ENCODE measurements around the gene CACNA1C. TPM values are rescaled to one million over a fixed set of nuclear protein-coding genes. Genes with fewer than 3 reads are reported as not detected.

Gene CACNA1C
- total RNA-seq, 4 donors from 2014 or later = 5.2 to 12.9 (median 6.3) TPM

DNA sequence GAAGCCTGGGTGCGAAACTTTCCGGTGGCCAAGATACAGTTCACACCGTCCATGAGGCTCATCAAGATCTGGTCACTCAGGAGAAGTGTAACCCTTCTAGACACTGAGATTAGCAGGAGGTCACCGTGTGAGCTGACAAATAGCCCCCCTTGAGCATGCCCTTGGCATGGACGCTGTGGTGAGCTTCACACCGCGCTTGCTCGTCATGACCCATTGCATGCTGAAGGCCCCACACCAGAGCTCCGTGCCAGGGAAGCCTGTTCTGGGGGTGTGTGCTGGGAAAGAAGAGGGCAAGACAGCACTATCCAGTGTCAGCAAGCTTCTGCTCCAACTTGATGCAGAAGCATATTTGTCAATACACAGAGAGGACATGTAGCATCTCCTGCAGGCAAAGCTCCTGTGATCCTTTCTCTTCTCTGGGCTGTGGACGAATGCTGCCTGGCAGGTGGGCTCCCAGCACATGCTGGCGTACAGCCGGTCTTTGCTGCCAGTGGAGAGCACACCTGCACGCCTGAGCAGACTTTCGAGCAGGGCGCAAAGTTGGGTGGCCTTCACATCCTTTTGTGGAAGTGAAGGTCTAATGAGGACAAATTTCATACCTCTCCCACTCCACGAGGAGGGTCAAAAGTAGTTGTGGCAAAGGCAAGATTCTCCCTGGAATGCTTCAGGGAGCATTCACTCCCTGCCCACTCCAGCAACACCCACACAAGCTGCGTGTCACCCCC is 615.1 kb downstream of the CACNA1C start:
- no peaks in the 10 kb centered on the region for H3K9me3 ChIP-seq
- no peak for DNase-seq (ENCODE audit: low spot score in 2 of 2)
- no peak overlapping the region for H3K4me3 ChIP-seq
- no peaks in the 10 kb centered on the region for H3K27me3 ChIP-seq
- WGBS, 2 donors = 84 to 85% methylated on average over 17 of the region's 17 CpGs
- TF ChIP-seq EP300 (IDR thresholded peaks at IDR 0.05) (no peak), POLR2A (IDR thresholded peaks at IDR 0.05) (no peak)
- TF ChIP-seq, protein P1, sequence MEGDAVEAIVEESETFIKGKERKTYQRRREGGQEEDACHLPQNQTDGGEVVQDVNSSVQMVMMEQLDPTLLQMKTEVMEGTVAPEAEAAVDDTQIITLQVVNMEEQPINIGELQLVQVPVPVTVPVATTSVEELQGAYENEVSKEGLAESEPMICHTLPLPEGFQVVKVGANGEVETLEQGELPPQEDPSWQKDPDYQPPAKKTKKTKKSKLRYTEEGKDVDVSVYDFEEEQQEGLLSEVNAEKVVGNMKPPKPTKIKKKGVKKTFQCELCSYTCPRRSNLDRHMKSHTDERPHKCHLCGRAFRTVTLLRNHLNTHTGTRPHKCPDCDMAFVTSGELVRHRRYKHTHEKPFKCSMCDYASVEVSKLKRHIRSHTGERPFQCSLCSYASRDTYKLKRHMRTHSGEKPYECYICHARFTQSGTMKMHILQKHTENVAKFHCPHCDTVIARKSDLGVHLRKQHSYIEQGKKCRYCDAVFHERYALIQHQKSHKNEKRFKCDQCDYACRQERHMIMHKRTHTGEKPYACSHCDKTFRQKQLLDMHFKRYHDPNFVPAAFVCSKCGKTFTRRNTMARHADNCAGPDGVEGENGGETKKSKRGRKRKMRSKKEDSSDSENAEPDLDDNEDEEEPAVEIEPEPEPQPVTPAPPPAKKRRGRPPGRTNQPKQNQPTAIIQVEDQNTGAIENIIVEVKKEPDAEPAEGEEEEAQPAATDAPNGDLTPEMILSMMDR (IDR thresholded peaks at IDR 0.05) = no peak
- no peak overlapping the region for H3K27ac ChIP-seq
- peaks cover 0 to 27% (median 0%) of the 10 kb centered on the region in 3 donors for H3K36me3 ChIP-seq
- H3K4me1 ChIP-seq = no peaks in the 10 kb centered on the region

DNA sequence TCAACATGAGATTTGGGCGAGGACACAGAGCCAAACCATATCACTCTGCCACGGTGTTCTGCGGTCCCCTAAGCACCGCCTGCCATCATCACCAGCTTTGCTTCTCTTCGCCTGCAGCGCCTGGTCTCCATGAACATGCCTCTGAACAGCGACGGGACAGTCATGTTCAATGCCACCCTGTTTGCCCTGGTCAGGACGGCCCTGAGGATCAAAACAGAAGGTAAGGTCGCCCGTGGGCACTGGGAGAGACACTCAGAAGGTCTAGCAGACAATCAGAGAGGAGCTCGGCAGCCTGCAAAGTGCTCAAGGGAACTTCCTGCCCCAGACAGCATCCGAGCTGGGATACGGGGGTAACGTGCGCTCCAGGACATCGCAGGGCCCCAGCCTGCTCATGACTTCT is 616.0 kb downstream of the CACNA1C start:
- no peak for TF ChIP-seq EP300 (IDR thresholded peaks at IDR 0.05)
- TF ChIP-seq, protein P1 (IDR thresholded peaks at IDR 0.05) = no peak
- TF ChIP-seq POLR2A (IDR thresholded peaks at IDR 0.05) = no peak
- Histone ChIP-seq H3K36me3 (peaks cover 0 to 27% (median 0%) of the 10 kb centered on the region in 3 donors), H3K27ac (no peak overlapping the region), H3K4me3 (no peak overlapping the region), H3K4me1 (no peaks in the 10 kb centered on the region), H3K9me3 (no peaks in the 10 kb centered on the region), H3K27me3 (no peaks in the 10 kb centered on the region)
- WGBS, 2 donors = 87 to 91% methylated on average over 17 of the region's 17 CpGs
- DNase-seq (ENCODE audit: low spot score in 2 of 2) = no peak

DNA sequence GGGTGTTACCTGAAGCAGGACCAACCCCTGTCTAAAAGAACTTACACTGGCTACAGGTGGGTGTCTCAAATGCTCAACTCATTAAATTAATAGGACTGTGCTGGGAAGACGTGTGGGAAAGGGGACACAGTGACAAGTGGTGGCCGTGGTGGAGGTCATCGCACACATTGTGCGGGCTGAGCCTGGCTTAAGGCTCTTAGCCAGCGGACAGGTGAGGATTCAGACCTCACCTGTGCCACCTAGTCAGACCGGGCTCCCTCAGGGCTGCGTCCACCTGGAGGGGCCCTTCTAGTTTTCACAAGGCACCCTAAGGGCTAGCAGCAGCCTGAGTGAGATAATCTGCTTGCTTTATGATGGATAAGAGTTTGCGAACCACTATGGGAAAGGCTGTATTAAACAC is 616.8 kb downstream of the CACNA1C start:
- TF ChIP-seq EP300 (IDR thresholded peaks at IDR 0.05) (no peak), POLR2A (IDR thresholded peaks at IDR 0.05) (no peak)
- TF ChIP-seq, protein P1 (IDR thresholded peaks at IDR 0.05) = no peak
- H3K4me1 ChIP-seq = no peaks in the 10 kb centered on the region
- no peaks in the 10 kb centered on the region for H3K9me3 ChIP-seq
- H3K27ac ChIP-seq = no peak overlapping the region
- 86 to 91% methylated on average over 8 of the region's 8 CpGs for WGBS, 2 donors
- peaks cover 0 to 28% (median 0%) of the 10 kb centered on the region in 3 donors for H3K36me3 ChIP-seq
- no peak for DNase-seq (ENCODE audit: low spot score in 2 of 2)
- H3K27me3 ChIP-seq = no peaks in the 10 kb centered on the region
- no peak overlapping the region for H3K4me3 ChIP-seq

DNA sequence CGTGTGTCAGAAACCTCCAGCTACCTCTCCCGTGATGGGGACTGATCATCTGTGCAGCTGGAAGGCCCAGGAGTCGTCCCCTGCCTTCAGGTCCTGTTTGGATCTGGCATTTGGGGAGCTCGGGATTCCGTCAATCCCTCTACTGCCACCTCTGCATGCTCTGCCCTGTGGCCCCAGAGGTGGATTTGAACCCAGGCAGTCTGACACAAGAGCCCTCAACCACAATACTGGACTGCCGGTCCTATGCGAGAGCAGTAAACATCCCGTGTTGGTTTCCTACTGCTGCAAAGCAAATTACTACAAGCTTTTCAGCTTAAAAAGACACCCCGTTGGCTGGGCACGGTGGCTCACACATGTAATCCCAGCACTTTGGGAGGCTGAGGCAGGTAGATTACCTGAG is 620.1 kb downstream of the CACNA1C start:
- H3K27ac ChIP-seq = no peak overlapping the region
- H3K9me3 ChIP-seq = no peaks in the 10 kb centered on the region
- H3K36me3 ChIP-seq = peaks cover 0 to 23% (median 0%) of the 10 kb centered on the region in 3 donors
- H3K4me3 ChIP-seq = no peak overlapping the region
- TF ChIP-seq, protein P1 (IDR thresholded peaks at IDR 0.05) = no peak
- TF ChIP-seq POLR2A (IDR thresholded peaks at IDR 0.05) (no peak), EP300 (IDR thresholded peaks at IDR 0.05) (no peak)
- DNase-seq (ENCODE audit: low spot score in 2 of 2) = no peak
- 84 to 96% methylated on average over 10 of the region's 10 CpGs for WGBS, 2 donors
- no peaks in the 10 kb centered on the region for H3K27me3 ChIP-seq
- H3K4me1 ChIP-seq = no peaks in the 10 kb centered on the region

DNA sequence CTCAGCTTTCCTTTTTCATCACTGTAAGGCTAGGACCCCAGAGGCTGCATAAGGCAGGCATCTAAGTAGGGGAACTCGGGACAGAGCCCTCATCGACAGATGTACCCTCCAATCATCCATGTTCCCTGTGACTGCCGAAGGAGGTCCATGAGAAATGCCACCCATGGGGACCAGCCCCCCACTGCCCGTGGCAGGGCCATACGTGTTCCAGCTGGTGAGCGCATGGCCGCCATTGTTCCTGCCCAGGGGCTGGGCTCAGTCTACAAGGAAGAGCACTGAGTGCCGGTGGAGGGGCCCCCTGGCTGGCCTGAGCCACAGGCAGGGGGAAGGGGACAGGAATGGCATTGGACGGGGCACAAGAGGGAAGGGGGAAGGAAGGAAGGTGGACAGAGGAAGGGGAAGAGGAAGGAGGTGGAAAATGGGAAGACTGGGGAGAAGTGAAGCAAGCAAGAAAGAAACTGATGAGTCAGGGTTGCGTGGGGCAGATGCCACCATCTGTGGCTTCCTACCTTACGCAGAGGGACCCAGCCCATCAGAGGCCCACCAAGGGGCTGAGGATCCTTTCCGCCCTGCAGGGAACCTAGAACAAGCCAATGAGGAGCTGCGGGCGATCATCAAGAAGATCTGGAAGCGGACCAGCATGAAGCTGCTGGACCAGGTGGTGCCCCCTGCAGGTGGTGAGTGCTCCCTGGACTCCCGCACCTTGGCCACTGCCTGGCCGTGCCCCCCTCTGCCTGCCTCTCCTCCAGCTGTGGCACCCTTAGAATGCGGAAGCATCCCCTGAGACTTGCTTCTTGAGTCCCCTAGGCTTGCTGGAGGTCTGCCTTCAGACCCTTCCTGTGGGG is 621.4 kb downstream of the CACNA1C start:
- DNase-seq (ENCODE audit: low spot score in 2 of 2) = no peak
- Histone ChIP-seq H3K4me3 (no peak overlapping the region), H3K36me3 (peaks cover 0 to 20% (median 0%) of the 10 kb centered on the region in 3 donors), H3K4me1 (no peaks in the 10 kb centered on the region), H3K27me3 (no peaks in the 10 kb centered on the region), H3K9me3 (no peaks in the 10 kb centered on the region), H3K27ac (no peak overlapping the region)
- TF ChIP-seq POLR2A (IDR thresholded peaks at IDR 0.05) (no peak), EP300 (IDR thresholded peaks at IDR 0.05) (no peak)
- TF ChIP-seq, protein P1 (IDR thresholded peaks at IDR 0.05) = no peak
- 87 to 88% methylated on average over 18 of the region's 18 CpGs for WGBS, 2 donors

Measured in tibial nerve (tissue), 4 donors.